Transverse colon (tissue), 4 donors: ENCODE data around the gene CCDC33. TPM values are rescaled to one million over a fixed set of nuclear protein-coding genes. Genes with fewer than 3 reads are reported as not detected.

Experiments used
- DNase-seq: peaks from one replicate; pipeline ENCODE4 v3.0.0-alpha.2; 2019
- H3K27ac ChIP-seq, 4 donors: fragments of 200-600 bp; sonication (generic); 2 replicates each; pipeline ENCODE4 v1.5.1; 2016 to 2018; ENCODE audit warnings: inconsistent platforms in 4 of 4
- H3K27me3 ChIP-seq: fragments of 200-600 bp; sonication (generic); 2 replicates; pipeline ENCODE4 v1.5.1; 2017; ENCODE audit warnings: inconsistent platforms
- H3K36me3 ChIP-seq, 4 donors: fragments of 200-600 bp; sonication (generic); 2 replicates each; pipeline ENCODE4 v1.5.1; 2017 to 2019; ENCODE audit warnings: inconsistent platforms in 4 of 4
- H3K4me1 ChIP-seq, 4 donors: fragments of 200-600 bp; sonication (generic); 2 replicates each; pipeline ENCODE4 v1.5.1; 2017 to 2020; ENCODE audit warnings: inconsistent platforms in 4 of 4
- H3K4me3 ChIP-seq, 4 donors: fragments of 200-600 bp; sonication (generic); 1 replicate in 1 of 4; 2 replicates in 3 of 4; pipeline versions ENCODE4 v1.5.1 to v1.6.1; 2017 to 2019; ENCODE audit warnings: inconsistent platforms in 4 of 4
- H3K9me3 ChIP-seq, 2 donors: fragments of 200-600 bp; sonication (generic); 2 replicates each; pipeline ENCODE4 v1.5.1; 2017 to 2019; ENCODE audit warnings: inconsistent platforms in 2 of 2
- EP300 ChIP-seq: sonication (generic); formaldehyde crosslinking; IDR thresholded peaks from one replicate; pipeline ENCODE4 v1.6.1; 2017; ENCODE audit warnings: antibody characterized with exemption, low read depth
- POLR2A ChIP-seq: fragments of 450-650 bp; IDR thresholded peaks from one replicate; pipeline ENCODE4 v1.6.1; 2016; ENCODE audit warnings: antibody characterized with exemption, mild to moderate bottlenecking, moderate library complexity
- POLR2AphosphoS5 ChIP-seq, 3 donors: sonication (generic); formaldehyde crosslinking; IDR thresholded peaks; one replicate each; pipeline ENCODE4 v1.6.1; 2016; ENCODE audit warnings: antibody characterized with exemption in 3 of 3
- WGBS, 2 donors: methylation state at CpG; one replicate each; pipeline ENCODE4 v1.1.5; 2018; ENCODE audit warnings: low coverage in 1 of 2; 5-methylcytosine and 5-hydroxymethylcytosine counted together
- in situ Hi-C, 4 donors: fragments of 200-750 bp; cut with MboI; loops; one replicate each; pipeline versions ENCODE4 v1.15.0 to v1.15.1; 2017; ENCODE audit warnings: low sequenced_read_pairs in 3 of 4, low pct_ligation_motif_present in 1 of 4, low pct_unique_long_range_greater_than_20kb in 1 of 4
- intact Hi-C: fragments of 100-400 bp; cut with DNase I; formaldehyde crosslinking; loops from one replicate; pipeline ENCODE4 v1.15.1; 2023; ENCODE audit warnings: low total_unique reads
- total RNA-seq, 4 donors: library from RNA; depleted of rRNA; stranded (reverse); fragments of >200 nt; gene quantifications; one replicate each; pipeline ENCODE4 v1.1.0, GENCODE V29; 2016
- TF ChIP-seq, protein P1 (sequence below), 5 experiments: fragments of 200-600 bp in 3 of 5; fragments of 450-650 bp in 2 of 5; sonication (generic) in 3 of 5; IDR thresholded peaks; 1 replicate in 2 of 5; 2 replicates in 3 of 5; pipeline ENCODE4 v1.5.1; 2016 to 2017; ENCODE audit warnings: antibody characterized with exemption in 5 of 5, inconsistent platforms in 3 of 5, mild to moderate bottlenecking in 2 of 5, moderate library complexity in 1 of 5

Gene CCDC33
- total RNA-seq, 4 donors from 2014 or later: 0.16 TPM; not detected in 3

DNA sequence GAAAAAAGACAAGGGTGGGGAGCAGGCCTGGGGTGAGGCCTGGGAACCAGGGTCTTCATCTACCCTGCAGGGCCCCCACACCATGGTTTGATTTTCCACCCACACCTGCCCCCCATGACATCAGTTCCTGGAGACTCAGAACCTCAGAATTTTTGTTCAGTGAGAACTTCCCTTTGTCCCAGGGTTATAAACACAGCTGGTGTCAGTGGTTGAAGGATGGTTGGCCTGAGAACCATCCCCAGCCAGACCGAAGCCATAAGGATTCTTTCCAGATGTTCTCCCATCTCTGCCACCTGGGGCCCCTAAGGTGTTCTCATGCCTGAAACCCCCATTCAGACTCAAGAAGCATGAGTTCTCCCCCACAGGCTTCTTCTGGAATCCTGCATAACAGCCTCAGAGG, 16.6 kb downstream of the CCDC33 start:
- in situ Hi-C loops: no loop called here
- H3K9me3 ChIP-seq: no peaks in the 10 kb centered on the region
- TF ChIP-seq POLR2AphosphoS5 (IDR thresholded peaks at IDR 0.05) (no peak), EP300 (no peak), POLR2A (no peak)
- TF ChIP-seq, protein P1, sequence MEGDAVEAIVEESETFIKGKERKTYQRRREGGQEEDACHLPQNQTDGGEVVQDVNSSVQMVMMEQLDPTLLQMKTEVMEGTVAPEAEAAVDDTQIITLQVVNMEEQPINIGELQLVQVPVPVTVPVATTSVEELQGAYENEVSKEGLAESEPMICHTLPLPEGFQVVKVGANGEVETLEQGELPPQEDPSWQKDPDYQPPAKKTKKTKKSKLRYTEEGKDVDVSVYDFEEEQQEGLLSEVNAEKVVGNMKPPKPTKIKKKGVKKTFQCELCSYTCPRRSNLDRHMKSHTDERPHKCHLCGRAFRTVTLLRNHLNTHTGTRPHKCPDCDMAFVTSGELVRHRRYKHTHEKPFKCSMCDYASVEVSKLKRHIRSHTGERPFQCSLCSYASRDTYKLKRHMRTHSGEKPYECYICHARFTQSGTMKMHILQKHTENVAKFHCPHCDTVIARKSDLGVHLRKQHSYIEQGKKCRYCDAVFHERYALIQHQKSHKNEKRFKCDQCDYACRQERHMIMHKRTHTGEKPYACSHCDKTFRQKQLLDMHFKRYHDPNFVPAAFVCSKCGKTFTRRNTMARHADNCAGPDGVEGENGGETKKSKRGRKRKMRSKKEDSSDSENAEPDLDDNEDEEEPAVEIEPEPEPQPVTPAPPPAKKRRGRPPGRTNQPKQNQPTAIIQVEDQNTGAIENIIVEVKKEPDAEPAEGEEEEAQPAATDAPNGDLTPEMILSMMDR (IDR thresholded peaks at IDR 0.05): no peak
- no peak for DNase-seq
- no peaks in the 10 kb centered on the region for H3K4me1 ChIP-seq
- no peaks in the 10 kb centered on the region for H3K27me3 ChIP-seq
- WGBS, 2 donors: 100% methylated on average over 1 of the region's 1 CpG; no CpG with 5 or more reads in 1 of the 2 donors
- no peaks in the 10 kb centered on the region for H3K36me3 ChIP-seq
- intact Hi-C loops: no loop called here
- H3K27ac ChIP-seq: no peak overlapping the region
- no peak overlapping the region for H3K4me3 ChIP-seq

DNA sequence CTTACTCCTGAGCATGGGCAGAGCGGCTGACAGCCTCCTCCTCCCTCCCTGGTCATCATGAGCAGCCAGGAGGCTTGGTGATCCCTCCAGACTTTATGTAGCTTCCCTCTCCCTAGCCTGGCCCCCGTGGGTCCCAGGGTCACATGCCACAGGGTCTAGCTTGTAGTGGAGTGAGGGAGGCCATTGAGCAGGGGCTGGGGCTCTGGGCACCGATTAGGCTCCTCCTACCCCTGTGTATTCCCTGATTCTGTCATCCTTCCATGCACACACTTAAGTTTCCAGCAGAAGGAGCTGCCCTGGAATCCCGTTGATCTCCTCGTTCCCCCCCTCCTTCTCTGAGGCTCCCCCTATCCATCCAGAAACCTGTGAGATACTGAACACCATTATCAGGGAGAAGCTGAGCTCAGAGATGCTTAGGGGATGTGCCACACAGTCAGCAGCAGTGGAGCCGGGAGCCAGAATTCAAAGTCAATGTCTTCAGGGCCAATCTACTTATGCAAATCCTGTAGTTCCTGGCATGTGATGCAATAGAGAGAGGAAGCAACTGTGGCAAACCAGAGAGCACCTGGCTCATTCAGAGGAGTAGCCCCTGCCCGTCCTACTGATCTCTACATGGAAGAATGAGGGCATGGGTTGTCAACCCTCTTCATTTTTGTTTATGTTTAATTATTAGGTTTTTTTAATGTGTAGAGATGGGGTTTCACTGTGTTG, 17.2 kb downstream of the CCDC33 start:
- no peaks in the 10 kb centered on the region for H3K36me3 ChIP-seq
- no peak for DNase-seq
- TF ChIP-seq, protein P1 (IDR thresholded peaks at IDR 0.05): no peak
- TF ChIP-seq EP300 (no peak), POLR2AphosphoS5 (IDR thresholded peaks at IDR 0.05) (no peak), POLR2A (no peak)
- in situ Hi-C loops: no loop called here
- intact Hi-C loops: no loop called here
- no peak overlapping the region for H3K27ac ChIP-seq
- no peaks in the 10 kb centered on the region for H3K4me1 ChIP-seq
- WGBS, 2 donors: 37 to 100% methylated on average over 1 to 7 of the region's 7 CpGs
- H3K4me3 ChIP-seq: no peak overlapping the region
- H3K27me3 ChIP-seq: no peaks in the 10 kb centered on the region
- H3K9me3 ChIP-seq: no peaks in the 10 kb centered on the region

DNA sequence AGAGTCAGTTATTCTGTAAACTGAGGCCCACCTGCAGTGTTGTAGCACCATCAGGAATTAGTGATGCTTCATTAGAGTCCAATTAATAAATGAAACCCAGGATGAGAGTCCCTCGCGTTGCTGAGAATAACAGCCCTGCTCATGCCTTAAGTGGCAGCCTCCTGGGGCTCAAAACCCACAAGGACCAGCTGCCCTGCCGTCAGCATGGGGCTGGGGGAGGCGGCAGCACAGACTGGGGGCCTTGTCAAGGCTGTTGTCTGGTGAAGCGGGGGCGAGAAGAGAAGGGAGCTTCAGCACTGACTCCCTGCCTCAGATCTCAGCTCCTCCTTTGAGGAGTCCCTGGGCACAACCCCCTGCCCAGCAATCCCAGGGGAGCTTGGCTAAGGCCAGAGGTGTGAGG, 21.0 kb downstream of the CCDC33 start:
- no peak for DNase-seq
- Histone ChIP-seq H3K27me3 (peaks cover 16% of the 10 kb centered on the region), H3K27ac (no peak overlapping the region), H3K36me3 (no peaks in the 10 kb centered on the region), H3K9me3 (no peaks in the 10 kb centered on the region), H3K4me3 (no peak overlapping the region), H3K4me1 (no peaks in the 10 kb centered on the region)
- in situ Hi-C loops (no loop called here), intact Hi-C loops (no loop called here)
- TF ChIP-seq EP300: no peak
- no peak for TF ChIP-seq POLR2AphosphoS5 (IDR thresholded peaks at IDR 0.05)
- TF ChIP-seq, protein P1 (IDR thresholded peaks at IDR 0.05): no peak
- no peak for TF ChIP-seq POLR2A
- WGBS, 2 donors: 78 to 90% methylated on average over 2 to 6 of the region's 6 CpGs

DNA sequence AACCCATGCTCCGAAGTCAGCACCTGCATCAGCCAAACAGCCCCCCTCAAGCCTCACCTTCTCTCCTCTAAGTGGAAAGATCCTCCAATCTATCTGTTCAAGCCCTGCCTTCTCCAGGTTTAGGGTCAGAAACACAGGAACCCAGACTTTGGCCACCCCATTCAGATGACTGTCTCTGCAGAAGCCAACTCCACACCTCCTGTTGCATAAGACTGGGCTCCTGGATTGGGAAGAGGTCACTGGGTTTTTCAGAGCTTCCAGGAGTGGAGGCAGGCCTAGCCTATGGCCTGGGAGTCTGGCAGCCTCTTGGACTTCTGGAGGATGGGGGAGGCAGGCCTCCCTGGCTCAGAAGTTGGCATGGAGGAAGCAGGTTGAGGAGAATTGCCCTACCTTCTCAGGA, 21.5 kb downstream of the CCDC33 start:
- TF ChIP-seq EP300 (no peak), POLR2AphosphoS5 (IDR thresholded peaks at IDR 0.05) (no peak), POLR2A (no peak)
- TF ChIP-seq, protein P1 (IDR thresholded peaks at IDR 0.05): no peak
- intact Hi-C loops: no loop called here
- H3K4me1 ChIP-seq: no peaks in the 10 kb centered on the region
- peaks cover 16% of the 10 kb centered on the region for H3K27me3 ChIP-seq
- H3K27ac ChIP-seq: no peak overlapping the region
- H3K4me3 ChIP-seq: no peak overlapping the region
- H3K36me3 ChIP-seq: no peaks in the 10 kb centered on the region
- in situ Hi-C loops: no loop called here
- no peaks in the 10 kb centered on the region for H3K9me3 ChIP-seq
- no peak for DNase-seq
- WGBS, 2 donors: 83% methylated on average over 1 of the region's 1 CpG; no CpG with 5 or more reads in 1 of the 2 donors
